ENCODE results near the gene MTCH1.

DNA sequence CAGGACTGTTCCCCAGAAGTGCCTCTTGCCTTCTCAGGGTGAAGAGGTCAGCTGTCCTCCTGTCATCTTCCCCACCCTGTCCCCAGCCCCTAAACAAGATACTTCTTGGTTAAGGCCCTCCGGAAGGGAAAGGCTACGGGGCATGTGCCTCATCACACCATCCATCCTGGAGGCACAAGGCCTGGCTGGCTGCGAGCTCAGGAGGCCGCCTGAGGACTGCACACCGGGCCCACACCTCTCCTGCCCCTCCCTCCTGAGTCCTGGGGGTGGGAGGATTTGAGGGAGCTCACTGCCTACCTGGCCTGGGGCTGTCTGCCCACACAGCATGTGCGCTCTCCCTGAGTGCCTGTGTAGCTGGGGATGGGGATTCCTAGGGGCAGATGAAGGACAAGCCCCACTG is 21.6 kb downstream of the MTCH1 start:
- TF ChIP-seq, protein P1, sequence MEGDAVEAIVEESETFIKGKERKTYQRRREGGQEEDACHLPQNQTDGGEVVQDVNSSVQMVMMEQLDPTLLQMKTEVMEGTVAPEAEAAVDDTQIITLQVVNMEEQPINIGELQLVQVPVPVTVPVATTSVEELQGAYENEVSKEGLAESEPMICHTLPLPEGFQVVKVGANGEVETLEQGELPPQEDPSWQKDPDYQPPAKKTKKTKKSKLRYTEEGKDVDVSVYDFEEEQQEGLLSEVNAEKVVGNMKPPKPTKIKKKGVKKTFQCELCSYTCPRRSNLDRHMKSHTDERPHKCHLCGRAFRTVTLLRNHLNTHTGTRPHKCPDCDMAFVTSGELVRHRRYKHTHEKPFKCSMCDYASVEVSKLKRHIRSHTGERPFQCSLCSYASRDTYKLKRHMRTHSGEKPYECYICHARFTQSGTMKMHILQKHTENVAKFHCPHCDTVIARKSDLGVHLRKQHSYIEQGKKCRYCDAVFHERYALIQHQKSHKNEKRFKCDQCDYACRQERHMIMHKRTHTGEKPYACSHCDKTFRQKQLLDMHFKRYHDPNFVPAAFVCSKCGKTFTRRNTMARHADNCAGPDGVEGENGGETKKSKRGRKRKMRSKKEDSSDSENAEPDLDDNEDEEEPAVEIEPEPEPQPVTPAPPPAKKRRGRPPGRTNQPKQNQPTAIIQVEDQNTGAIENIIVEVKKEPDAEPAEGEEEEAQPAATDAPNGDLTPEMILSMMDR (conservative IDR thresholded peaks at IDR 0.05; ENCODE audit: low read depth in 2 of 2), result no peak
- TF ChIP-seq EZH2 (IDR thresholded peaks at IDR 0.05; ENCODE audit: low read depth, unreplicated experiment) (no peak), EZH2phosphoT487 (IDR thresholded peaks at IDR 0.05; ENCODE audit: unreplicated experiment) (no peak), POLR2AphosphoS5 (IDR thresholded peaks at IDR 0.05; ENCODE audit: low read depth) (no peak), CREB1 (CRISPR knock-in tag; IDR thresholded peaks at IDR 0.05; ENCODE audit: low read depth) (no peak), JUNB (IDR thresholded peaks at IDR 0.05; ENCODE audit: unreplicated experiment) (no peak), STAT1 (IDR thresholded peaks at IDR 0.05; ENCODE audit: unreplicated experiment) (no peak), ZNF331 (CRISPR knock-in tag; IDR thresholded peaks at IDR 0.05; ENCODE audit: low read depth) (no peak)
- TF ChIP-seq, protein P2, sequence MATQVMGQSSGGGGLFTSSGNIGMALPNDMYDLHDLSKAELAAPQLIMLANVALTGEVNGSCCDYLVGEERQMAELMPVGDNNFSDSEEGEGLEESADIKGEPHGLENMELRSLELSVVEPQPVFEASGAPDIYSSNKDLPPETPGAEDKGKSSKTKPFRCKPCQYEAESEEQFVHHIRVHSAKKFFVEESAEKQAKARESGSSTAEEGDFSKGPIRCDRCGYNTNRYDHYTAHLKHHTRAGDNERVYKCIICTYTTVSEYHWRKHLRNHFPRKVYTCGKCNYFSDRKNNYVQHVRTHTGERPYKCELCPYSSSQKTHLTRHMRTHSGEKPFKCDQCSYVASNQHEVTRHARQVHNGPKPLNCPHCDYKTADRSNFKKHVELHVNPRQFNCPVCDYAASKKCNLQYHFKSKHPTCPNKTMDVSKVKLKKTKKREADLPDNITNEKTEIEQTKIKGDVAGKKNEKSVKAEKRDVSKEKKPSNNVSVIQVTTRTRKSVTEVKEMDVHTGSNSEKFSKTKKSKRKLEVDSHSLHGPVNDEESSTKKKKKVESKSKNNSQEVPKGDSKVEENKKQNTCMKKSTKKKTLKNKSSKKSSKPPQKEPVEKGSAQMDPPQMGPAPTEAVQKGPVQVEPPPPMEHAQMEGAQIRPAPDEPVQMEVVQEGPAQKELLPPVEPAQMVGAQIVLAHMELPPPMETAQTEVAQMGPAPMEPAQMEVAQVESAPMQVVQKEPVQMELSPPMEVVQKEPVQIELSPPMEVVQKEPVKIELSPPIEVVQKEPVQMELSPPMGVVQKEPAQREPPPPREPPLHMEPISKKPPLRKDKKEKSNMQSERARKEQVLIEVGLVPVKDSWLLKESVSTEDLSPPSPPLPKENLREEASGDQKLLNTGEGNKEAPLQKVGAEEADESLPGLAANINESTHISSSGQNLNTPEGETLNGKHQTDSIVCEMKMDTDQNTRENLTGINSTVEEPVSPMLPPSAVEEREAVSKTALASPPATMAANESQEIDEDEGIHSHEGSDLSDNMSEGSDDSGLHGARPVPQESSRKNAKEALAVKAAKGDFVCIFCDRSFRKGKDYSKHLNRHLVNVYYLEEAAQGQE (IDR thresholded peaks at IDR 0.05; ENCODE audit: unreplicated experiment), result no peak
